HG03457 (cell line): ENCODE results near the gene PARP1.
"Not testable (repeated sequence)": the region's sequence is repeated elsewhere in the genome, so short reads cannot be mapped to it uniquely, and the experiment has no call there.

ENCODE experiments used
- ATAC-seq: cut with Tn5 transposase; IDR thresholded peaks from one replicate; pipeline ENCODE4 v1.9.1; 2021; ENCODE audit warnings: moderate number of reproducible peaks; ENCODE audit not compliant: unreplicated experiment

The PARP1 gene

DNA sequence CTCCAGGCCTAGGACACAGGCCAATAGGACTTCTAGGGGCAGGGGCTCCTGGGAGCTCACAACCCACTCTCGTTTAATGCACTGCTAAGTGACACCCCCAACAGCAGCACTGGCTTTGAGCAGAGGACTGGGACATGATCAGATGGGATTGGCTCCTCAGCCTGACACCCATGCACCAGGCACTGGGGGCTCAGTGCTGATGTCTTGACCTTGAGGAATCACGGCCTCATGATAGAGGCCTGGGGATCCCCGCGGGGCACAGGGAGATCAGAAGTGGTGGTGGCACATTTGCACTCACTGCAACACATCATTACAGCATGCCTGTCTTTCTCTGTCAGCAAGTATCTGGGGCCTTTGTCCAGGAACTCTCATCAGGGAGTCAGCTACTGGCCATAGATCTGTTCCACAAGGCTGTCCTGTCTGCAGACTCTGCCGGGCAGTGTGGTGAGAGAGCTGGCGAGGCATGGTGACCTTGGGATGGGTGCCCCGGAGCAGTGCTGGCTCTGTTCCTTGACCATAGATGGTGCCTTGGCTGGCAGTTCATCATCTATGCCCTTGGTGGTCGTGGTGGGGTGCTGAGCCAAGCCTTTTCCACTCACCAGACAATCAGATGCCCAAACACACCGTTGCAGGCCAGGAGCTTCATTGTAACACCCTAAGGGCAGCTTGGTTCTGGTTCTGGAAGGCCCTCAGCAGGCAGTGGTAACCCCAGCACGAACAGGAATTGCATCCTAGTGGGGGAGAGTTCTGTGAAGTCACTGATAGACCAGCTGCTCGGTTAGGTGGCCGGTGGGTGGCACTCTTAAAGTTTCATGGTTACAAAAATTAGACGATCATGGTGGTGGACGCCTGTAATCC lies 22.2 kb upstream of the PARP1 start:
- ATAC-seq = no peak

DNA sequence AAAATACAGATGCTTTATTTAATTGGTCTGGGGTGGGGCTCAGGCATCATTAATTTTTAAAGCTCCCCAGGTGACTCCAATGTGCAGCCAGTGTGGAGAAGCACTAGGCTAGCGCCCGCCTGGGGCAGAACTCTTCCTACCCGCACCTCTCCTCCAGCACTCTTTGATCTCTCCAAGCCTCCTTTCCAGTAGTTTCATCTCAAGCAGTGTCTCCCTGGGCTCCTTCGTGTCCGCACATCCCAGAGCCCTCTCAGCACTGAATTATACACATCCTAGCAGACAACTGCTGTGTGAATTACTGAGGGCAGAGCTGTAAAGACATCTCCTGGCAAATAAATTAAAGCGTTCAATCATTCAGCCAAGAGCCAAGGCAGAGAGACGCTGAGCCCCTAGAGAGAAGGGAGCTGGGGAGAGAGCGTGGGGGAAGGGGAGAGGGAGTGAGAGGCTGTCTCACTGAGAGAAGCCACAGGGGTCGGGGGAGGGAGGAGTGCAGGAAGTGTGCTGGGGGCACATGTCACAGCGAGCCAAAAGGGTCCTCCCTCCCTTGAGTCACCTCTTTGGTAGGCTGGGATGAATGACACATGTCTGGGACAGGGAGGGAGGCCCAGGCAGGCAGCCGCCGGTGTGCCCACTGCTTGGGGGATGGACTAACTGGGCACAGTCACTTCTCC lies 21.0 kb upstream of the PARP1 start:
- no peak for ATAC-seq

DNA sequence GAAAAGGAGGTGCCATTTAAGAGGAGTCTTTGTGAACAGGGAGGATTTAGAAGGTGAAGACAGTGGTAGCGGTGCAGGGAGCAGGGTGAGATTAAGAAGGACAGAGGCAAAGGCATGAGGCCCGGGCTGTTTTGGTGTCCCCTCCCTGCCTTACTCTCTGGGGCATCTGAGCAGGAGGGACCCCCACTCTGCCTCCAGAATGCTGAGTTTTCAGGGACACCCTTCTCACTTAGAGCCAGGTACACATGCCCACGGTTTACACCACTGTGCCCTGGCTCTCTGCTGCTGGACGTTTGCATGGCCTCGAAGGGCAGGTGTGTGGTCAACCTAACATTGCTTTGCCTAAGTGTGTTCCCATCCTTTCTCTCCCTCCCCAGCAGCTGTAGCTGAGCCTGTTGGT lies 20.5 kb upstream of the PARP1 start:
- ATAC-seq = no peak

DNA sequence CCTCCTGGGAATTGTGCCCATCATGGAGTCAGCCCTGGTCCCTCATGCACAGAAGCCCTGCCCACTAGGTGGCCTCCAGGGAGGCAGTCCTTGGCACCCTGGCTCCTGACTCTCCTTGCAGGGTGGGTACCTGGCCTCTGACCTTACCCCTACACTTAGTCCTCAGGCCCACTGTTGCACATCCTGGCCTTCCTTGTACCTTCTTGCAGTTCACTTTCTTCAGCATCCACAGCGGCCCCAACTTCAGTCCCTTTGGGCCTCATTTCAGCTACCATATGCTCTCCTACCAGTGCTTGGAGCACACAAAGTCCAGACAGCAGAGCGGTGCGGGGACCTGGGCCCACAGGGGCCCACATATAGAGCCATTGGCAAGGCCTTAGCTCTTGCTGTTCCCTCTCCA lies 19.2 kb upstream of the PARP1 start:
- no peak for ATAC-seq

DNA sequence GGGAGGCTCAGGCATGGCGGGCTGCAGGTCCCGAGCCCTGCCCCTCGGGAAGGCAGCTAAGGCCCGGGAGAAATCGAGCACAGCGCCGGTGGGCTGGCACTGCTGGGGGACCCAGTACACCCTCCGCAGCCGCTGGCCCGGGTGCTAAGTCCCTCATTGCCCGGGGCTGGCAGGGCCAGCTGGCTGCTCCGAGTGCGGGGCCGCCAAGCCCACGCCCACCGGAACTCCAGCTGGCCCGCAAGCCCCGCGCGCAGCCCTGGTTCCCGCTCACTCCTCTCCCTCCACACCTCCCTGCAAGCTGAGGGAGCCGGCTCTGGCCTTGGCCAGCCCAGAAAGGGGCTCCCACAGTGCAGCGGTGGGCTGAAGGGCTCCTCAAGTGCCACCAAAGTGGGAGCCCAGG lies 18.5 kb upstream of the PARP1 start:
- ATAC-seq = not testable (repeated sequence)

DNA sequence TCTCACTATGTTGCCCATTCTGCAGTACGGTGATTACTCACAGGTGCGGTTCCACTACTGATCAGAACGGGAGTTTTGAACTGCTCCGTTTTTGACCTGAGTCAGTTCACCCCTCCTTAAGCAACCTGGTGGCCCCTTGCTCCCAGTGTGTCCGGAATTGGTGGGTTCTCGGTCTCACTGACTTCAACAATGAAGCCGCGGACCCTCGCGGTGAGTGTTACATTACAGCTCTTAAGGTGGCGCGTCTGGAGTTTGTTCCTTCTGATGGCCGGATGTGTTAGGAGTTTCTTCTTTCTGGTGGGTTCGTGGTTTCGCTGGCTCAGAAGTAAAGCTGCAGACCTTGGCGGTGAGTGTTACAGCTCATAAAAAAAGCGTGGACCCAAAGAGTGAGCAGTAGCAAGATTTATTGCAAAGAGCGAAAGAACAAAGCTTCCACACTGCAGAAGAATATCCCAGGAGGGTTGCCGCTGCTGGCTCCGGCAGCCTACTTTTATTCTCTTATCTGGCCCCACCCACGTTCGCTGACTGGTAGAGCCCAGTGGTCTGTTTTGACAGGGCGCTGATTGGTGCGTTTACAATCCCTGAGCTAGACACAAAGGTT lies 17.6 kb upstream of the PARP1 start:
- ATAC-seq = no peak

DNA sequence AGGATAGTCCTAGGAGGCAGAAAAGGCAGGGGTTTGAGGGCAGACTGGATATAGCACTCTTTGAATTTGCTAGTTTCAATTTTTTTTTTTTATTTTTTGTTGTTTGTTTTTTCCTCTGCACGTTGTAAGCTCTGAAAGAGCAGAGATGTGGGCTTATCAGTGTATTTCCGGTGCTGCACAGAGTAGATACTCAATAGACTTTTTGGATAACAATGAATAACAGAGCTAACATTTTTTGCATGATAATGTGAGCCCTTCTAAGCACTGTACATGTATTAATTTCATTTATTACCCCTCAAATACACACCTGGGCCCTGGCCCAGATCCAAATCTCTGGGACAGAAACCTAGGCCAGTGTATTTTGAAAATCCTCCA lies 17.1 kb upstream of the PARP1 start:
- ATAC-seq = no peak

DNA sequence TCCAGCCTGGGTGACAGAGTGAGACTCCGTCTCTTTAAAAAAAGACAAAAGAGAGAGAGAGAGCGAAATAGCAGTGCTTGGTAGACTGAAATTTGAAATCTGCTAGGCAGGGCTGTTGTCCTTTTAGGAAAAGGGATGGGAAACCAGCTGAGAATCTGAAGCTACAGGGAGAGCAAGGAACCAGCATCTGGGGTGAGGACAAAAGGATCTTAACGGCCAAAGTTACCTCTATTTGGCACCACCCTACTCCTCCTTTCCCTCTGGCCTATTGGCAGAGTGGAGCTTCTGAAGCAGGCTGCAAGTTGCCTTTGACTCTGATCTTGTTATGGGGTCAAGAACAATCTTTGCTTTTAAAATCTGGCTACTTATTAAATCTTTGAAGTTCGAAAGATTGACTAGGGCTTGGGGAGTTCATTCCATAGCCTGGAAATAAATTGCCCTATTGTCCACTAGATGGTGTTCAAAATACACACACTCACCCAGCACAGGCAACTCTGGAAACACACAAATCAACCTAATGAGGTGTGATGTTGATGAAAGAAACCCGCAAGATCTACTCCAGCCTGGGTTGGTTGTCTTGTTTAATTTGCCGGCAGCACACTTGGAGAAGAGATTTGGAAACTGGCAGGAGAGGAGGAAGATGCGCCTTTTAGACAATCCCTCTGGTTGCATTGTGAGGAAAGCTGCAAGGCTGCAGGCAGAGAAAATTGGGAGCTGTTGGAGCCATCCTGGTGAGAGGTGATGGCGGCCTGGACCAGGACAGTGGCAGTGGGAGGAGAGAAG lies 16.5 kb upstream of the PARP1 start:
- no peak for ATAC-seq

DNA sequence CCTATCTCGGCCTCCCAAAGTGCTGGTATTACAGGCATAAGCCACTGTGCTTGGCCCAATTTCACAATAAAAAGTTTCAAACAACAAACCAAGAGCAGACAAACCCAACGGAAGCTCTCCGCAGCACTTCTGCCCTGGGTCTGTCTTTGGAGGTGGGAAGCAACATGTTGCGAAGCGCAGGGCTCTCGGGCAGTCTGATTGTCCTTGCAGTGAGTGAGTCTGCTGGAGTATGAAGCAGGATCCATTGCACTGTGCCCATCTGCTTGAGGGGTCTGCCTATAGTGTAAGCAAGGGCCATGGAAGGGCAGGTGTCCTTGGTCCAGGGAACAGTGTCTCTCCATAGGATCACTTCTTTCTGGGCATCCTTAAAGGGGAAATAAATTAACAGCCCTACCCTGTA lies 14.6 kb upstream of the PARP1 start:
- no peak for ATAC-seq

DNA sequence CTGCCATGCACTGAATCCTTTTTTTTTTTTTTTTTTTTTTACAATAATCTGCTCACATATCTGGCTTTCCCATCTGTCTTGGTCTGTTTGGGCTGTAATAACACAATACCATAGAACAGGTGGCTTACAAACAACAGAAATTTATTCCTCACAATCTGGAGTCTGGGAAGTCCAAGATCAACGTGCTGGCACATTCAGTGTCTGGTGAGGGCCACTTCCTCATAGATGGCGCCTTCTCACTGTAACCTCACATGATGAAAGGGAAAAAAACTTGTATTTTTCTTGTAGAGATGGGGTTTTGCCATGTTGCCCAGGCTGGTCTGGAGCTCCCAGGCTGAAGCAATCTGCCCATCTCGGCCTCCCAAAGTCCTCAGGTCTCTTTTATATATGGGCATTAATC lies 13.0 kb upstream of the PARP1 start:
- ATAC-seq = no peak

DNA sequence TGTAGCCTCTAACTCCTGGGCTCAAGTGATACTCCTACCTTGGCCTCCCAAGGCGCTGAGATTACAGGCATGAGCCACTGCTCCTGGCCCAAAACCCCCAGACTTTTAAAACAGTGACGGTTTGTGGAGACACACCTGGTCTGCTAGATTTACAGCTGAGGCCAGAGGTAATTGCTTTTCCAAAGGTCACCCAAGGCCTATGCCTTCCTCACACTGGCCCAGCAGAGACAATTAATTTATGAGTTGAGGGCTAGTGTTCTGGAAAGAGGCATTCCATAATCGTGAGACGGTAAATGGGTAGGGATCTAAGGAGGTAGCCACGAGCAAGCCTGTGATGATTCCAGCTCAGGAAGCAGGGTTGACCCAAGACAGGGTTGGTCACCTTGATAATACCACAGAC lies 12.4 kb upstream of the PARP1 start:
- ATAC-seq = no peak

DNA sequence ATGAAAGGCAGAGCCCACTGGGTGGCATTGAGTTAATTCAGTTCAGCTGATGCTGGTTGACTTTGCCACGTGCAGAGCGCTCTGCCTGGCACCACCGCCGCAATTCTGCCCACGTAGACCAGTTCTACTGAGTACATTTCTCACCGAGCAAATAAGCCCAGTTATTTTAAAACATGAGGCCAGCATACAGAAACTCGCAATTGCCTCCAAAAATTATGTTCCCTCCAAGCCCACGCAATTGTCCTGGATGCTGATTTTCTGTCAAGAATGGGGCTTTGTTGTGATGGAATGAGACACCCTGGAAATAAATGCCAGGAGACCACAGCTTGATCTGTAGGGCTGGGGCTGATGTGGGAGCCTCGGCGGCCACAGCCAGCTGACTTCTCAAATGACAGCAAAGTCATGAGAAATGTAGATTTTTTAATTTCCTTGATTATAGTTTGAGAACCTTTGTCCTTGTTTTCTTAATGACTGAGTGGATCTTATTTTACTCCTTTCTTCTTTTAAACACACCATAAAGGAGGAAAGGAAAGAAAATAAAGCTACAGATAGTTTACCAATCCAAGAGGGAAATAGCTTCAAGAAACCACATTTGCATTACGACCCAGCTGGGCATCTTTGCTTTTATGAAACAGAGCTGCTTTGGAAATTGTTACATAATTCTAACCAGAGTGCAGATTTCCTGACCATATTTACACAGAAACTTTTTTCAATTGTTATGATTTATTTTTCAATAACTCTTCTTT lies 11.6 kb upstream of the PARP1 start:
- ATAC-seq = no peak

DNA sequence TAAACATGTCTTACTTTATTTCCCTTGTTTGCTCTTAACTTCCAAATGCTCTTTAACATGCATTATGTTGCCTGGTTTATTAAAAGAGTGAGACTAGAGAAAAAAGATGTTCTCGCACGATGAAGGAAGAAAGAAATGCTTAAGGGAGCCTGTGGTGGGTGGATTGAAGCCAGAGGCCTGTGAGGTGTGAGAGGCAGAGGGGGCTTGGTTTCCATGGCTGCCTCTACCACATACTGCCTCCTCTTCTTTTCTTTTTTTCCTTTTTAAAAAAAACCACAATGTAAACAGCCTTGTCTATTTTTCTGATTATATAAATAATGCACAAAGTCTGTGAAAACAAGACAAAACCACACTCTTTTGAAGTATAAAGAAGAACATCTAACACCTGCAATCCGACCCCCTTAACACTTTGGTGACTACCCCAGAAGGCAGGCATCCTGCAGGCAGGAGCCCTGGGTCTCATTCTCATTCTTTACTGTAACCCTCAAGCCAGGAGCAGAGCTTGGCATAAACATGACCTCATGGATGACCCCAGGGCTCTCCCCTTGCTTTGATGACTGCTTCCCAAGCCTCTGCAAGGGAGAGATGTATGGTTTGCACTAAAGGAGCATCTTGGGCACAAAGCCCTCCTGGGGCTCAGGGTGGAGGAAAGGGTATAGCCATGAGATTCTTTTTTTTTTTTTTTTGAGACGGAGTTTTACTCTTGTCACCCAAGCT lies 10.1 kb upstream of the PARP1 start:
- ATAC-seq = no peak

DNA sequence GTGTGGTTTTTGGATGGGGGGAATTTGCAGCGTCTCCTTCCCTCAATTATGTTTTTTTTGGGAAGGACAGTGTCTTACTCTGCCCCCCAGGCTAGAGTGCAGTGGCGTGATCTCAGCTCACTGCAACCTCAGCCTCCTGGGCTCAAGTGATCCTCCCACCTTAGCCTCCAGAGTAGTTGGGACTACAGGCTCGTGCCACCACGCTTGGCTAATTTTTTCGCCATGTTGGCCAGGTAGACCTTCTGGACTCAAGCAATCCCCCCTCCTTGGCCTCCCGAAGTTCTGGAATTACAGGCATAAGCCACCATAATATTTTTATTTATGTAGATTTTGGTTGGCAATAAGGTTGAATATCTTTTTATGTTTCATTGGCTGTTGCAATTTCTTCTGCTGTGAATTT lies 9.5 kb upstream of the PARP1 start:
- ATAC-seq = no peak

DNA sequence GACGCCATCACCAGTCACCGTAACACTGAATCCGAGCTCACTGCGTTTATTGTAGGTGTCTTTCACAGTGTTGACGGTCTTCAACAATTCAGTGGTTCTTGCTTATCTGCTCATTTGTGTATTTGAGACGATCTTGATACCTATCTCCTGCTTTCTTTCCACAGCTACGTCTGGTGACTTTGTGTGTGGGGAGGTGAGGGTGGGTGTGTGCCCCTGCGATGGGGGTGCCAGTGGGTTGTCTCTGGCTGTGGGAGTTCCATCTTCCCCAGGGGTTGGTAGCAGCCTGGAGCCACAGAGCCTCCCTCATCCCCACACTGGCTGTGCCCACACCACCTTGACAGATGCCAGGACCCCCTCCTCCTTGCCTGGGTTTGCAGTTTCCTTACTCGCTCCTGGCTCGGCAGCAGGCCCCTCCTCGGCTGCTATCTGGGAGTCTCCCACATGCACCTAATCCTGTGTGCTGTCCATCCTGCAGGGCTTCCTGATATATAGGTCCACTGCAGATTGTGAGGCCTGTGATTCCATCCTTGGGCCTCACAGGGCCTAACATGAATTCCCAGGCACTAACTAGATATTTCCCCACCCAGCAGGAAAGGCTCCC lies 6.3 kb upstream of the PARP1 start:
- ATAC-seq = no peak

DNA sequence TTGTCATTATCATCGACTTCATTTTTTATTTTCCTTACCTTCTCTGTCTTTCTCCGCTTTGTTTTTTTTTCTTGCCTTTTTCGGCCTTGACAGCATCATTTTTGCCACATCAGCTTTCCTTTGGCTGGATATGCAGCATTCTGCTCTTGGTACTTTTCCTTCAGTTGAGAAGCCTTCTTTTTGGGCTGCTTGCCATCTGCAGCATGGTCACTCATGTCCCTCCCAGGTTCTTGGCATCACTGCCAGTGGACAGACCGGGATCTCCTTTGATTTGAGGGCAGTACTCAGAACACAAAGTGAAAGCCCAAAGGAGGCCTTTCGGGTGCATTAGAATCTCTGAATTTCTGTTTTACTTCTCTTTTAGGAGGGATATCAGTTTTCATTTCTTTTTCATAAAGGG lies 3.7 kb upstream of the PARP1 start:
- ATAC-seq = no peak

DNA sequence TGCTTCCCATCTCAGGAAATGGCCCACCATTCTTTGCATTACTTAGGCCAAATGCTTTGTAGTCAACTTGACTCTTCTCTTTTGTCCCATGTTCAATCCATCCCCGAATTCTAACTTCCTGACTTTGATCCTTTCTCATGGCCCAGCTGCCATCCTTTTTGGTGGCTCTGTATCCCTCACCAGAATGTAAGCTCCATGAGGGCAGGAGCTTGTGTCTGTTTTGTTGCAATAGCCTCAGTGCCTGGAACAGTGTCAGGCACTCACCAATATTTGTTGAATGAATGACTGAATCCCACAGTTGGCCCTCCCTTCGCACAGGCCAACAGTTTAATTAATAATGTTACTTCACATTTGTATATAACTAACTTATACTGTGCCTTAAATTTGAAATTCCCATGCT lies 3.1 kb upstream of the PARP1 start:
- ATAC-seq = no peak

DNA sequence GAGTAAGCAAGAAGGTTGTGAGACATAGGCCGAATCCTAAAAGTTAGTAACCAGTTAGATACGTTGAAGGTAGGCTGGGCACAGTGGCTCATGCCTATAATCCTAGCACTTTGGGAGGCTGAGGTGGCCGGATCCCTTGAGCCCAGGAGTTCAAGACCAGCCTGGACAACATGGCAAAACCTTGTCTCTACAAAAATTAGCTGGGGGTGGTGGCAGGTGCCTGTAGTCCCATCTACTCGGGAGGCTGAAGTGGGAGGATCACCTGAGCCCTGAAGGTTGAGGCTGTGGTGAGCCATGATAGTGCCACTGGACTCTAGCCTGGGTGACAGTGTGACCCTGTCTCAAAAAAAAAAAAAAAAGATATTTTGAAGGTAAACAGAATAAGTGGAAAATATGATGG lies 1.5 kb upstream of the PARP1 start:
- no peak for ATAC-seq

DNA sequence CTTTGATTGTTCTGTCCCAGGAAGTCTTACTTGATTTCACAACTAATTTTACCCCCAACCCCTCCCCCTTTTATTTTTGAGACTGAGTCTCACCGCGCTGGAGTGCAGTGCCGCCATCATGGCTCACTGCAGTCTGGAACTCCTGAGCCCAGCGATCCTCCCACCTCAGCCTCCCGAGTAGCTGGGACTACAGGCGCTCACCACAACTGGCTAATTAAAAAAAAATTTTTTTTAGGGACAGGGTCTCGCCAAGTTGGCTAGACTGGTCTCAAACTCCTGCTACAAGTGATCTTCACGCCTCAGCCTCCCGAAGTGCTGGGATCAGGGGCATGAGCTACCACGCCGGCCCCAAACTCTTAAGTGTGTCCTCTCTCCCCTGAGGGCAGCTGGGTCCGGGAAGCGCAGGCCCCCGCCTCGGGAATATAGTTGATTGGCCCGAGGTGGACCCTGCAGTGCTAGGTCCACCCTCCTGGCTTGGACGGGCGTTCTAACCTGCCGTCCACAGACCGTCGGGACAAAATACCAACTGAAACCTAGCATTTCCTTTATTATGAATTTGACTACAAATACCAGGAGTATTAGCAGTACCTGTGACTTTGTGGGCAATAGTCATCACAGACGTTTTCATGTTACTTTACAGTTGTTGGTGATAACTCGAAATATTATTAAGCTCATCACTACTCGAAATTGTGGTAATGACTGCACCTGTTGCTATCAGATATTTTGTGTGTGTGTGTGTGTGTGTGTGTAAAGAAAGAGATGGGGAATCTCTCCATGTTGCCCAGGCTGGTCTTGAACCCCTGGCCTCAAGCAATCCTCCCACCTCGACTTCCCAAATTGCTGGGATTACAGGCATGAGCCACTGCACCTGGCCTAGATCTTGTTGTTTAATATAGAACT lies 642 bp upstream of the PARP1 start:
- ATAC-seq = no peak
